ENCODE results near the gene MANSC1.

MANSC1 gene

DNA sequence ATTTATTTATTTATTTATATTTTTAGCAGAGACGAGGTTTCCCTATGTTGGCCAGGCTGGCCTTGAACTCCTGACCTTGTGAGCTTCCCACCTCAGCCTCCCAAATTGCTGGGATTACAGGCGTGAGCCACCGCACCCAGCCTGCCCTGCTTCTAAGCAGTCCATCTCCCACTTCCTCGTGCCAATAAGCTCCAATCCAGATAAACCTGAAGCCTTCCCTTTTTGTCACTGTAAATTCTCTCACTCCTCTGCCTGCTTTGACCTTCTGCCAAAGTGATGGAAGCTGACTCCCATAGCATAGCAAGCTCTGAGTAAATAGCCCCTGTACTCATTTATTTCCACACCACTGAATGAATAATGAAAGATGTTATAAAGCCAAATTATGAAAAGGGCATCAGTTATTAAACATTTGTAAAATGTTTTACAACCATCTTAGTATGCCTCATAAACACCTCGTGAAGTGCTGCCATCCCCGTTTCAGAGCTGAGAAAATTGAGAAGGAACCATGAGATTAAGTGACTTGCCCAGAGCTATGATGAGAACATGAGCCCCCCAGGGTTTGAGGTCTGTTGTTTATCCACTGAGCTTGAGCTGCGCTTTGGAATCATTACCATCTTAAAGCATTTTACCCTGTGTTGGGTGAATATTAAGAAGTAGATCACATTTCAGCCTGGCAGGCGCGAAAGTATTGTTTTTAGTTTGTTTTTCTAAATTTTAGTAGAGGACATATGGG lies 30.4 kb downstream of the MANSC1 start:
- TF ChIP-seq EGR1 (IDR thresholded peaks at IDR 0.05) (no peak), CREB1 (IDR thresholded peaks at IDR 0.05; ENCODE audit: low read depth) (no peak), YY1 (IDR thresholded peaks at IDR 0.05; ENCODE audit: low read depth) (no peak), TCF12 (IDR thresholded peaks at IDR 0.05; ENCODE audit: low read depth) (no peak), CEBPB (IDR thresholded peaks at IDR 0.05) (no peak), NFIC (IDR thresholded peaks at IDR 0.05) (no peak), TEAD4 (IDR thresholded peaks at IDR 0.05) (no peak), TAF1 (IDR thresholded peaks at IDR 0.05; ENCODE audit: low read depth) (no peak), FOXM1 (IDR thresholded peaks at IDR 0.05; ENCODE audit: borderline replicate concordance, low read depth) (no peak), ZBTB7A (IDR thresholded peaks at IDR 0.05; ENCODE audit: low read depth) (no peak), EP300 (IDR thresholded peaks at IDR 0.05; ENCODE audit: borderline replicate concordance) (no peak), RAD21 (IDR thresholded peaks at IDR 0.05; ENCODE audit: low read depth) (no peak)
- TF ChIP-seq, protein P1, sequence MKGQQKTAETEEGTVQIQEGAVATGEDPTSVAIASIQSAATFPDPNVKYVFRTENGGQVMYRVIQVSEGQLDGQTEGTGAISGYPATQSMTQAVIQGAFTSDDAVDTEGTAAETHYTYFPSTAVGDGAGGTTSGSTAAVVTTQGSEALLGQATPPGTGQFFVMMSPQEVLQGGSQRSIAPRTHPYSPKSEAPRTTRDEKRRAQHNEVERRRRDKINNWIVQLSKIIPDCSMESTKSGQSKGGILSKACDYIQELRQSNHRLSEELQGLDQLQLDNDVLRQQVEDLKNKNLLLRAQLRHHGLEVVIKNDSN (IDR thresholded peaks at IDR 0.05) = no peak
- TF ChIP-seq, protein P2, sequence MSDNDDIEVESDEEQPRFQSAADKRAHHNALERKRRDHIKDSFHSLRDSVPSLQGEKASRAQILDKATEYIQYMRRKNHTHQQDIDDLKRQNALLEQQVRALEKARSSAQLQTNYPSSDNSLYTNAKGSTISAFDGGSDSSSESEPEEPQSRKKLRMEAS (IDR thresholded peaks at IDR 0.05) = no peak
- TF ChIP-seq, protein P3, sequence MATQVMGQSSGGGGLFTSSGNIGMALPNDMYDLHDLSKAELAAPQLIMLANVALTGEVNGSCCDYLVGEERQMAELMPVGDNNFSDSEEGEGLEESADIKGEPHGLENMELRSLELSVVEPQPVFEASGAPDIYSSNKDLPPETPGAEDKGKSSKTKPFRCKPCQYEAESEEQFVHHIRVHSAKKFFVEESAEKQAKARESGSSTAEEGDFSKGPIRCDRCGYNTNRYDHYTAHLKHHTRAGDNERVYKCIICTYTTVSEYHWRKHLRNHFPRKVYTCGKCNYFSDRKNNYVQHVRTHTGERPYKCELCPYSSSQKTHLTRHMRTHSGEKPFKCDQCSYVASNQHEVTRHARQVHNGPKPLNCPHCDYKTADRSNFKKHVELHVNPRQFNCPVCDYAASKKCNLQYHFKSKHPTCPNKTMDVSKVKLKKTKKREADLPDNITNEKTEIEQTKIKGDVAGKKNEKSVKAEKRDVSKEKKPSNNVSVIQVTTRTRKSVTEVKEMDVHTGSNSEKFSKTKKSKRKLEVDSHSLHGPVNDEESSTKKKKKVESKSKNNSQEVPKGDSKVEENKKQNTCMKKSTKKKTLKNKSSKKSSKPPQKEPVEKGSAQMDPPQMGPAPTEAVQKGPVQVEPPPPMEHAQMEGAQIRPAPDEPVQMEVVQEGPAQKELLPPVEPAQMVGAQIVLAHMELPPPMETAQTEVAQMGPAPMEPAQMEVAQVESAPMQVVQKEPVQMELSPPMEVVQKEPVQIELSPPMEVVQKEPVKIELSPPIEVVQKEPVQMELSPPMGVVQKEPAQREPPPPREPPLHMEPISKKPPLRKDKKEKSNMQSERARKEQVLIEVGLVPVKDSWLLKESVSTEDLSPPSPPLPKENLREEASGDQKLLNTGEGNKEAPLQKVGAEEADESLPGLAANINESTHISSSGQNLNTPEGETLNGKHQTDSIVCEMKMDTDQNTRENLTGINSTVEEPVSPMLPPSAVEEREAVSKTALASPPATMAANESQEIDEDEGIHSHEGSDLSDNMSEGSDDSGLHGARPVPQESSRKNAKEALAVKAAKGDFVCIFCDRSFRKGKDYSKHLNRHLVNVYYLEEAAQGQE (IDR thresholded peaks at IDR 0.05; ENCODE audit: low read depth) = no peak

DNA sequence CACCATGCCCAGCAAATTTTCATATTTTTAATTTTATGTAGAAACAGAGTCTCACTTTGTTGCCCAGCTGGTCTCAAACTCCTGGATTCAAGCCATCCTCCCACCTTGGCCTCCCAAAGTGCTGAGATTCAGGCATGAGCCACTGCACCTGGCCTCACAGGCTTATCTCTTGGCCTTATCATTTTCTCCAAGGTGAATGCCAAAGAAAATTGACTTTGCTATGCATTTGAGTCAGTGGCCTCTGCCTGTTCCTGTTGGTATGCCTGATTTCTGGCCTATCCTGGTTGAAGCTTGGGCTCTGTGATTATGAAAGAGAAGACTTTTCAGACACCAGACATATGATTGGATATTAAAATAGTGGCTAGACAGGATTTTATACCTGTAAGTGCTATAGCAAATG lies 34.2 kb downstream of the MANSC1 start:
- TF ChIP-seq RAD21 (IDR thresholded peaks at IDR 0.05; ENCODE audit: low read depth) (no peak), TEAD4 (IDR thresholded peaks at IDR 0.05) (no peak), CEBPB (IDR thresholded peaks at IDR 0.05) (no peak), NFIC (IDR thresholded peaks at IDR 0.05) (no peak), CREB1 (IDR thresholded peaks at IDR 0.05; ENCODE audit: low read depth) (no peak), TAF1 (IDR thresholded peaks at IDR 0.05; ENCODE audit: low read depth) (no peak), YY1 (IDR thresholded peaks at IDR 0.05; ENCODE audit: low read depth) (no peak), EP300 (IDR thresholded peaks at IDR 0.05; ENCODE audit: borderline replicate concordance) (no peak), EGR1 (IDR thresholded peaks at IDR 0.05) (no peak), FOXM1 (IDR thresholded peaks at IDR 0.05; ENCODE audit: borderline replicate concordance, low read depth) (no peak), ZBTB7A (IDR thresholded peaks at IDR 0.05; ENCODE audit: low read depth) (no peak), TCF12 (IDR thresholded peaks at IDR 0.05; ENCODE audit: low read depth) (no peak)
- TF ChIP-seq, protein P3 (IDR thresholded peaks at IDR 0.05; ENCODE audit: low read depth) = no peak
- TF ChIP-seq, protein P2 (IDR thresholded peaks at IDR 0.05) = no peak
- TF ChIP-seq, protein P1 (IDR thresholded peaks at IDR 0.05) = no peak

DNA sequence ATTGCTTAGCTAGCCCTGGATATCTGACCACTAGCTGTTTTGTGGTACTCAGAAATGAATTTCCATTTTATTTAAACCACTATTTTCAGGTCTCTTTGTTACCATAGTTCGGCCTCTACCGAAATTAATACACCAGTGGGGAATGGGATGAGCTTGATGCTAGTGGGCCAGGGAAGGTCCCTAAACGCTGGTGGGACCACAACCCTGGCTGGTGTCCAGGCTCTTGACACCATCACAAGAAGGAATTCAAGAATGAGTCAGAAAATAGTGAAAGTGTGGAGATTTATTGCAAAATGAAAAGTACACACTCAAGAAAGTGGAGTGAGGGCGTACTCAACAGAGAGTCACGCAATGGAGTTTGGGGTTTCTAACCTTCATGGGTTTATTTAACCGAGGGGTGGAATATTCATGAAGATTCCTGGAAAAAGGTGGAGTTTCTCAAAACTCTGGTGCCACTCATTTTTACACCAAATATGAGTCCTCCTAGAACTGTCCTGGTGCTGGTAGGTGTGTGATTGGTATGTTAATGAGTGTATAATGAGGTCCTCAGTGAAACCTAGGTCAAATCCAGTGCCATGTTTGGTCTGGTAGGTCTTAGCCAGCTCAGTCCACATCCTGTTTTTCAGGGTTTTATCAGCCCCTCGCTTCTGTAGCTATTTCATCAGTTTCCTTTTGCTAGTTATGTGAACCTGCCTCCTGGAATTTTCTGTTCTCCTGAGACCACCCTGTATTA lies 44.3 kb downstream of the MANSC1 start:
- TF ChIP-seq, protein P1 (IDR thresholded peaks at IDR 0.05) = no peak
- TF ChIP-seq TEAD4 (IDR thresholded peaks at IDR 0.05) (no peak), EGR1 (IDR thresholded peaks at IDR 0.05) (no peak)

DNA sequence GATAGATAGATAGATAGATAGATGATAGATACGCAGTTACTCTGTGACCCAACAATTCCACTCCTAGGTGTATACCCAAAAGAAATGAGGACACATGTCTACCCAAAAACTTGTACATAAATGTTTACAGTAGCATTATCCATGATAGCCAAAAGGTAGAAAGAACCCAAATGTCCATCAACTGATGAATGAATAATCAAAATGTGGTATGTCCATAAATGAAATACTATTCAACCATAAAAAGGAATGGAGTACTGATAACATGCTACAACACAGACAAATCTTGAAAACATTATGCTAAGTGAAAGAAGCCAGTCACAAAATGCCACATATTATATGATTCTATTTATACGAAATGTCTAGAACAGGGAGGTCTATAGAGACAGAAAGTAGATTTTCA lies 47.1 kb downstream of the MANSC1 start:
- TF ChIP-seq RAD21 (IDR thresholded peaks at IDR 0.05; ENCODE audit: low read depth) (no peak), TAF1 (IDR thresholded peaks at IDR 0.05; ENCODE audit: low read depth) (no peak), EGR1 (IDR thresholded peaks at IDR 0.05) (no peak), ZBTB7A (IDR thresholded peaks at IDR 0.05; ENCODE audit: low read depth) (no peak), TCF12 (IDR thresholded peaks at IDR 0.05; ENCODE audit: low read depth) (no peak), CEBPB (IDR thresholded peaks at IDR 0.05) (no peak), NFIC (IDR thresholded peaks at IDR 0.05) (no peak), TEAD4 (IDR thresholded peaks at IDR 0.05) (no peak), EP300 (IDR thresholded peaks at IDR 0.05; ENCODE audit: borderline replicate concordance) (no peak), CREB1 (IDR thresholded peaks at IDR 0.05; ENCODE audit: low read depth) (no peak), FOXM1 (IDR thresholded peaks at IDR 0.05; ENCODE audit: borderline replicate concordance, low read depth) (no peak), YY1 (IDR thresholded peaks at IDR 0.05; ENCODE audit: low read depth) (no peak)
- TF ChIP-seq, protein P2 (IDR thresholded peaks at IDR 0.05) = no peak
- TF ChIP-seq, protein P1 (IDR thresholded peaks at IDR 0.05) = no peak
- TF ChIP-seq, protein P3 (IDR thresholded peaks at IDR 0.05; ENCODE audit: low read depth) = no peak
